ENCODE results near the gene RASAL2. TPM values are rescaled to one million over a fixed set of nuclear protein-coding genes. Genes with fewer than 3 reads are reported as not detected.

The RASAL2 gene
- total RNA-seq, 4 donors from 2014 or later: 17.0 to 27.4 (median 20.2) TPM

DNA sequence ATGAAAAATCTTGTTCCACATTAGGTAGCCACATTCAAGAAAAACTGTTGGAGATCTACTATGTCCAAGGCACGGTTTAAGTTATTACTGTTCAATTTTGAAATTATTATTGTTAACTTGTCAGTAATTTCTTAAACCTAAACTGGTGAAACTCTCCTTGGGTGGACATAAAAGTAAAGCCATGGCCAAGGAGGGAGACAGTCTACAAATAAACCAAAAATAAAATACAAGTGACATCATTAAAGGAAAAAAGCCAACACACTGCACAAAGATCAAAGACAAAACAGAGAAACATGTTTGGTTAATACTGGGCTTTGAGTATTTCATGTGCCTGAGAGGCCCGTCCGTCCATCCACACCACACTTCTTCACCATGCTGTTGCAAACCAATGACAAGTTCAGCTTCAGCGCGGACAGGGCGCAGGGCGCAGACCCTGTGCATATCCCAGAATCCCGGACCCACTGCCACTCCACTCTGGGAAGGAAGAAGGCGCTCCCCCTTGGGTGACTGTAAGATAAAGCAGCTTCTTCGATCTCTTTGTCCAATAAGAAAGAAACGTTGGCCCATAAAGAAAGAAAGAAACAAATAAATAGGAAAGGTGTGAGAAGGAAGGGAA, 918 bp upstream of the RASAL2 start:
- H3K27ac ChIP-seq: peak overlapping the region in 3 of 4 donors; percentile 87 to 95 (median 93)
- no peaks in the 10 kb centered on the region for H3K36me3 ChIP-seq
- peak overlapping the region; percentile 77 to 94 for H3K4me3 ChIP-seq
- TF ChIP-seq POLR2AphosphoS5 (IDR thresholded peaks at IDR 0.05) (no peak), POLR2A (IDR thresholded peaks at IDR 0.05) (no peak), EP300 (IDR thresholded peaks at IDR 0.05) (no peak)
- TF ChIP-seq, protein P1, sequence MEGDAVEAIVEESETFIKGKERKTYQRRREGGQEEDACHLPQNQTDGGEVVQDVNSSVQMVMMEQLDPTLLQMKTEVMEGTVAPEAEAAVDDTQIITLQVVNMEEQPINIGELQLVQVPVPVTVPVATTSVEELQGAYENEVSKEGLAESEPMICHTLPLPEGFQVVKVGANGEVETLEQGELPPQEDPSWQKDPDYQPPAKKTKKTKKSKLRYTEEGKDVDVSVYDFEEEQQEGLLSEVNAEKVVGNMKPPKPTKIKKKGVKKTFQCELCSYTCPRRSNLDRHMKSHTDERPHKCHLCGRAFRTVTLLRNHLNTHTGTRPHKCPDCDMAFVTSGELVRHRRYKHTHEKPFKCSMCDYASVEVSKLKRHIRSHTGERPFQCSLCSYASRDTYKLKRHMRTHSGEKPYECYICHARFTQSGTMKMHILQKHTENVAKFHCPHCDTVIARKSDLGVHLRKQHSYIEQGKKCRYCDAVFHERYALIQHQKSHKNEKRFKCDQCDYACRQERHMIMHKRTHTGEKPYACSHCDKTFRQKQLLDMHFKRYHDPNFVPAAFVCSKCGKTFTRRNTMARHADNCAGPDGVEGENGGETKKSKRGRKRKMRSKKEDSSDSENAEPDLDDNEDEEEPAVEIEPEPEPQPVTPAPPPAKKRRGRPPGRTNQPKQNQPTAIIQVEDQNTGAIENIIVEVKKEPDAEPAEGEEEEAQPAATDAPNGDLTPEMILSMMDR (IDR thresholded peaks at IDR 0.05): no peak
- H3K9me3 ChIP-seq: no peaks in the 10 kb centered on the region
- H3K27me3 ChIP-seq: no peaks in the 10 kb centered on the region
- H3K4me1 ChIP-seq: peaks cover 0 to 41% (median 0%) of the 10 kb centered on the region in 3 donors
- no peak for ATAC-seq
- 4 to 12% methylated on average over 6 to 11 of the region's 11 CpGs for WGBS, 2 donors (ENCODE audit: low coverage in 1 of 2)

DNA sequence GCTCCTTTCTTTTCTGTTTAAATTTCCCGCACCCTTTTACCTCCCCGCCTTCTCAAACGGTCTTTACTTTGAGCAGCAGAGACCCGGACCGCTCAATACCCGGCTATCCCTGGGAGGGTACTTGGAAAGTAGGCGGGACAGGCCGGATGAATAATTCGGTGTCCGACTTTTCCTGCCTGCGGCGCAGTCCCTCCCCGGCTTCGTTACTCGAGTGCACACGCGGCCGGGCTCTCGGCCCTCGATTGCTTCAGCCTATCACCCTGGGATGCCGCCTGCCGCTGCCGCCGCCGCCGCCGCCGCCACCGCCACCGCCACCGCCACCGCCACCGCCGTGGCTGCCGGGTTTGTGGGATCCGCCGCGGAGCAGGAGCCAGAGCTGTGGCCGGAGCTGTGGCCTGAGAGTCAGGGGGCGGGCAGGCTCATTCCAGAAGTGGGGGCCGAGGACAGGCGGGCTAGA, 382 bp upstream of the RASAL2 start:
- ATAC-seq: peak; percentile 94
- no peaks in the 10 kb centered on the region for H3K36me3 ChIP-seq
- WGBS, 2 donors (ENCODE audit: low coverage in 1 of 2): 0% methylated on average over 4 to 12 of the region's 42 CpGs

DNA sequence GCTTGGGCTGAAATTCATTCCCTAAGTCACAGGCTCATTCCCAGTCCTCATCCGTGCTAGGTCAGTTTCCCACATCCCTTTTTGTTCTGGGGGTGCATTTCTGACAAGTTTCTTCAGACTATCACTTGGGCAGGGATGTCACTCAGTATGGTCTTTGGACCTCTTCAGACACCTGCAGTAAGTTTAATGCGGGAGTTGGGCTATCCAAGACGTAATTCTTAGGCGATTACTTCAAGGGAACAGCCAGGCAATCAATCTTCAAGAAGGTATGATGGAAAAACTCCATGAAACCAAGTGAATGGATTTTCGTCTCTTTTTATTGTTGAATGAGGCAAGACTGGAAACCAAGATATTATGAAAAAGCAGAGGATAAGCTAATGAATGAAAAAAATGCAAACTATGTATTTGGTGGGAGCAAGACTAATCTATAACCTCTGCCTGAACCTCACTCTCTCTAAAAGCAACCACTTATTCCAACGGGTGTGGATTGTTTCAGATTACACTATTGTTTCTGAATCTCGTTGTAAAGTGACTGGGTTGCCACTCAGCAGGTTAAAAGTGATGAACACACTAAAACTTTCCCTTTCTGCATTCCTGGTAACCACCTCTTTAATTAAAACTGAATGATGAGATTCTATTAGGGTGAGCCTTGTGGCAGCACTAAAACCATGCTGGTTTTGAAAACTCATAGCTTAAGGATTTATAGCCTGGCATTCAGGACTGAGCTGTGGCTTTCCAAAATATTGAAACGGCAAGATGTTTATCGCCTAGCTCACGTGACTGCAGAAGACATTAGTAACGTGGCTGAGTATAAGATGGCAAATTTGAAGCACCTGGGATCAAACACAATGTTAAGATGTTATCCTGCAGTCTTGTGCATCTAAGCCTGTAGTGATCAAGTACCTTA, 1.1 kb downstream of the RASAL2 start:
- Histone ChIP-seq H3K27ac (peak overlapping the region; percentile 57 to 95 (median 90)), H3K36me3 (no peaks in the 10 kb centered on the region), H3K9me3 (no peaks in the 10 kb centered on the region), H3K4me1 (peaks cover 0 to 55% (median 0%) of the 10 kb centered on the region in 3 donors), H3K4me3 (peak overlapping the region; percentile 77 to 94), H3K27me3 (no peaks in the 10 kb centered on the region)
- TF ChIP-seq POLR2A (IDR thresholded peaks at IDR 0.05): no peak
- TF ChIP-seq EP300 (IDR thresholded peaks at IDR 0.05): no peak
- ATAC-seq: no peak
- WGBS, 2 donors (ENCODE audit: low coverage in 1 of 2): 12% methylated on average over 10 to 11 of the region's 11 CpGs

More for the DNA sequence above, 382 bp upstream of the RASAL2 start:
- H3K27me3 ChIP-seq: no peaks in the 10 kb centered on the region
- peak overlapping the region; percentile 57 to 95 (median 90) for H3K27ac ChIP-seq
- TF ChIP-seq POLR2AphosphoS5 (IDR thresholded peaks at IDR 0.05): peak; percentile 37
- no peak for TF ChIP-seq EP300 (IDR thresholded peaks at IDR 0.05)
- TF ChIP-seq, protein P1 (IDR thresholded peaks at IDR 0.05): no peak
- TF ChIP-seq POLR2A (IDR thresholded peaks at IDR 0.05): no peak
- no peaks in the 10 kb centered on the region for H3K9me3 ChIP-seq
- H3K4me3 ChIP-seq: peak overlapping the region; percentile 77 to 94
- peaks cover 0 to 46% (median 0%) of the 10 kb centered on the region in 3 donors for H3K4me1 ChIP-seq

DNA sequence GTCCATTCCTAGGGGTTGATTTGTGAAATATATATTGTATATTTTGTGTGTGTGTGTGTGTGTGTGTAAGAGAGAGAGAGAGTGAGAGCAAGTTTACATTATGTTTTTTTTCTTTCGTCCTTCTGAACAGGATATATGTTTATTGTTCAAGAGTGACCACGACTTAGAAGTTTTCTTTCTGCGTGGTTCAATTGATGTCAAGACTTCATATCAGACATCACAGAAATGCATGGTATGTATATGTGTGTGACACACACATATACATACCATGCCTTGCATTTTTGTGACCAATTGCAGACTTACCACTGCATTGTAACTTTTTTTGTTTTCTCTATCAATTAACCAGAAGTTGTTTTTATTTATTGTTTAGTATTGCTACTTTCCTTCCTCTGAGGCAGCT, 2.5 kb downstream of the RASAL2 start:
- TF ChIP-seq POLR2A (IDR thresholded peaks at IDR 0.05) (no peak), EP300 (IDR thresholded peaks at IDR 0.05) (no peak), POLR2AphosphoS5 (IDR thresholded peaks at IDR 0.05) (no peak)
- TF ChIP-seq, protein P1 (IDR thresholded peaks at IDR 0.05): no peak
- H3K27ac ChIP-seq: no peak overlapping the region
- H3K4me3 ChIP-seq: peak overlapping the region in 1 of 2 donors; percentile 94
- no peak for ATAC-seq
- WGBS, 2 donors (ENCODE audit: low coverage in 1 of 2): 51 to 60% methylated on average over 3 of the region's 3 CpGs
- no peaks in the 10 kb centered on the region for H3K9me3 ChIP-seq
- H3K4me1 ChIP-seq: peaks cover 0 to 62% (median 0%) of the 10 kb centered on the region in 3 donors
- no peaks in the 10 kb centered on the region for H3K27me3 ChIP-seq
- no peaks in the 10 kb centered on the region for H3K36me3 ChIP-seq

DNA sequence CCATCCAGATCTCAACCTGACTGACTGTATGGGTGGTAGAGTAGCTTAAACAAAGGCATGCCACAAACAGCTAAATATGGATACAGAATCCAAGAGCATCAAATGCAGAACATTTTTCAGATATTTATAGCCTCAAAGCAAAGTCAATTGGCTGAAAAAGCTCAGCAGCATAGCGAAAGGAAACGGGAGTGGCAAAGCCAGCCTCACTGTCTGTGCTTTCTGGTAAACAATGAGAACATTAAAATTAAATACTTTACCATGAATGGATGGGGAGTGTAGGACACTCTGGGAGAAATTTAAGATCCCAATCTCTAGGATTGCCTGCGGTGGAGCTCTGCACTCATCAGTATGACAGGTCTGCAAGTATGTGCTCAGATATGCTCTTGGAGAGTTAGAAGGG, 4.4 kb downstream of the RASAL2 start:
- peaks cover 0 to 55% (median 0%) of the 10 kb centered on the region in 3 donors for H3K4me1 ChIP-seq
- H3K36me3 ChIP-seq: no peaks in the 10 kb centered on the region
- no peak for ATAC-seq
- 44 to 60% methylated on average over 2 to 3 of the region's 3 CpGs for WGBS, 2 donors (ENCODE audit: low coverage in 1 of 2)
- H3K27ac ChIP-seq: no peak overlapping the region
- H3K9me3 ChIP-seq: no peaks in the 10 kb centered on the region
- no peaks in the 10 kb centered on the region for H3K27me3 ChIP-seq
- TF ChIP-seq POLR2AphosphoS5 (IDR thresholded peaks at IDR 0.05): no peak
- TF ChIP-seq, protein P1 (IDR thresholded peaks at IDR 0.05): no peak
- TF ChIP-seq EP300 (IDR thresholded peaks at IDR 0.05): no peak
- TF ChIP-seq POLR2A (IDR thresholded peaks at IDR 0.05): no peak
- no peak overlapping the region for H3K4me3 ChIP-seq
